CD4-positive, CD25-positive, alpha-beta regulatory T cell (primary cell): Measurements from ENCODE around the gene UBE2E2. TPM values are rescaled to one million over a fixed set of nuclear protein-coding genes. Genes with fewer than 3 reads are reported as not detected.

Source experiments
- ATAC-seq, 2 donors: fragments of 150-1000 bp; cut with Tn5 transposase; one replicate each; pipeline ENCODE4 v1.10.0; 2021; ENCODE audit warnings: low read depth in 2 of 2, moderate number of reproducible peaks in 2 of 2, moderate library complexity in 1 of 2
- DNase-seq, 3 donors: peaks; one replicate each; pipeline versions ENCODE4 v3.0.0 to v3.0.0-alpha.2; 2012 to 2022; ENCODE audit warnings: mixed read lengths in 1 of 3
- H3K27ac ChIP-seq: one replicate; pipeline ENCODE4 v1.7.0; 2013; ENCODE audit warnings: mild to moderate bottlenecking, low read length; ENCODE audit not compliant: insufficient read depth, poor library complexity, severe bottlenecking
- H3K27me3 ChIP-seq: one replicate; pipeline ENCODE4 v1.7.0; 2013; ENCODE audit warnings: low read length; ENCODE audit not compliant: control insufficient read depth, insufficient read depth
- H3K36me3 ChIP-seq: one replicate; pipeline ENCODE4 v1.7.0; 2013; ENCODE audit warnings: mild to moderate bottlenecking, low read length, moderate library complexity; ENCODE audit not compliant: control insufficient read depth, insufficient read depth
- H3K4me1 ChIP-seq: 2 replicates; pipeline ENCODE4 v1.7.0; 2013; ENCODE audit warnings: mild to moderate bottlenecking, low read length; ENCODE audit not compliant: insufficient read depth, control insufficient read depth, poor library complexity, severe bottlenecking
- H3K4me3 ChIP-seq: one replicate; pipeline ENCODE4 v1.7.0; 2013; ENCODE audit warnings: low read depth, mild to moderate bottlenecking, low read length, moderate library complexity
- H3K9me3 ChIP-seq, 2 experiments: 1 replicate in 1 of 2; 2 replicates in 1 of 2; pipeline ENCODE4 v1.7.0; 2013; ENCODE audit warnings: low read length in 2 of 2, mild to moderate bottlenecking in 1 of 2, moderate library complexity in 1 of 2; ENCODE audit not compliant: control insufficient read depth in 2 of 2
- H3K27ac Mint-ChIP-seq, 3 donors: one replicate each; pipeline ENCODE4 v1.8.0; 2020 to 2022; ENCODE audit warnings: mild to moderate bottlenecking in 3 of 3, mixed read lengths in 3 of 3, moderate library complexity in 2 of 3
- H3K27me3 Mint-ChIP-seq: one replicate; pipeline ENCODE4 v1.8.0; 2022; ENCODE audit warnings: mild to moderate bottlenecking, mixed read lengths
- H3K36me3 Mint-ChIP-seq: one replicate; pipeline ENCODE4 v1.8.0; 2020; ENCODE audit warnings: mixed read lengths
- H3K4me1 Mint-ChIP-seq, 4 donors: one replicate each; pipeline ENCODE4 v1.8.0; 2020 to 2022; ENCODE audit warnings: mixed read lengths in 4 of 4, mild to moderate bottlenecking in 1 of 4
- H3K4me3 Mint-ChIP-seq, 4 donors: one replicate each; pipeline ENCODE4 v1.8.0; 2020 to 2022; ENCODE audit warnings: mild to moderate bottlenecking in 4 of 4, mixed read lengths in 4 of 4, moderate library complexity in 3 of 4
- H3K9me3 Mint-ChIP-seq, 7 donors: one replicate each; pipeline ENCODE4 v1.8.0; 2020 to 2022; ENCODE audit warnings: mixed read lengths in 7 of 7, mild to moderate bottlenecking in 3 of 7, moderate library complexity in 2 of 7
- polyA plus RNA-seq, 4 donors: library from polyadenylated mRNA; unstranded; fragments of 300-500 nt; fragmentation: Illumina TruSeq; gene quantifications; one replicate each; pipeline ENCODE4 v1.2.3, GENCODE V29; 2021
- total RNA-seq: library from RNA; stranded (reverse); gene quantifications from one replicate; pipeline ENCODE4 v1.2.3, GENCODE V29; 2022

The UBE2E2 gene
- total and polyA plus RNA-seq, 5 donors from 2014 or later, result 0.81 to 9.6 (median 1.8) TPM

GRCh38 chr3:23489300-23490158 lies 286.4 kb downstream of the UBE2E2 start:
- ATAC-seq, result no peak
- no peaks in the 10 kb centered on the region for H3K36me3 ChIP-seq
- H3K4me1 ChIP-seq, result no peaks in the 10 kb centered on the region
- Mint-ChIP-seq H3K27me3 (no peaks in the 10 kb centered on the region), H3K27ac (peak overlapping the region in 1 of 3 donors; percentile 58), H3K36me3 (peaks cover 4% of the 10 kb centered on the region), H3K4me3 (peak overlapping the region in 1 of 4 donors; percentile 11), H3K4me1 (peaks cover 0 to 2% (median 0%) of the 10 kb centered on the region in 4 donors), H3K9me3 (peaks cover 0 to 6% (median 4%) of the 10 kb centered on the region in 7 donors)
- H3K27ac ChIP-seq, result no peak overlapping the region
- no peaks in the 10 kb centered on the region for H3K27me3 ChIP-seq
- H3K9me3 ChIP-seq, result no peaks in the 10 kb centered on the region
- H3K4me3 ChIP-seq, result no peak overlapping the region
- no peak for DNase-seq

DNA sequence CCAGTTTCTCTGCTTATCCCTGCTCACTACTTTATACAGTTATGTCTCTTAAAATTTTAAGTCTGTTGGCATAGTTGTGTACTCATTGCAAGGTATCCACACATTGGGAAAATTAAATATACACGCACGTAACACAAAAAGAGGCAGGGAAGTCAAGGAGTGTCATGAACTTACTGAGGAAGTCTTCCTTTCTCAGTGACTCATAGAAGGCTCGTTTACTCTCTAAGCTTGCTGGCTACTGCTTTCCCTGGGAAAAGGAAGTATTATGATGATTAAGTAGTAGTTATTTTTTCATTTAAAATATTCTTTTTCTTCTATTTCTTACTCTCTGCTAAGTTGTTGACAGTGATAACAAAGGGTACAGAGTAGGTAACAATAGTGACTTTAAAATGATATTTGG lies 287.3 kb downstream of the UBE2E2 start:
- peaks cover 3% of the 10 kb centered on the region for H3K36me3 Mint-ChIP-seq
- ATAC-seq, result no peak

GRCh38 chr3:23492057-23492456 lies 288.9 kb downstream of the UBE2E2 start:
- Histone ChIP-seq H3K4me3 (no peak overlapping the region), H3K4me1 (no peaks in the 10 kb centered on the region), H3K27ac (no peak overlapping the region), H3K9me3 (no peaks in the 10 kb centered on the region), H3K27me3 (no peaks in the 10 kb centered on the region), H3K36me3 (no peaks in the 10 kb centered on the region)
- H3K36me3 Mint-ChIP-seq, result no peaks in the 10 kb centered on the region
- DNase-seq (no peak), ATAC-seq (no peak)
- peaks cover 0 to 2% (median 0%) of the 10 kb centered on the region in 7 donors for H3K9me3 Mint-ChIP-seq
- no peak overlapping the region for H3K27ac Mint-ChIP-seq
- peaks cover 0 to 2% (median 0%) of the 10 kb centered on the region in 4 donors for H3K4me1 Mint-ChIP-seq
- H3K4me3 Mint-ChIP-seq, result no peak overlapping the region
- no peaks in the 10 kb centered on the region for H3K27me3 Mint-ChIP-seq

More for the DNA sequence above, 287.3 kb downstream of the UBE2E2 start:
- Mint-ChIP-seq H3K27ac (no peak overlapping the region), H3K4me1 (peaks cover 0 to 2% (median 0%) of the 10 kb centered on the region in 4 donors), H3K27me3 (no peaks in the 10 kb centered on the region), H3K9me3 (peaks cover 0 to 4% (median 2%) of the 10 kb centered on the region in 7 donors), H3K4me3 (no peak overlapping the region)
- Histone ChIP-seq H3K36me3 (no peaks in the 10 kb centered on the region), H3K4me1 (no peaks in the 10 kb centered on the region), H3K9me3 (no peaks in the 10 kb centered on the region), H3K27ac (no peak overlapping the region), H3K27me3 (no peaks in the 10 kb centered on the region), H3K4me3 (no peak overlapping the region)
- no peak for DNase-seq

DNA sequence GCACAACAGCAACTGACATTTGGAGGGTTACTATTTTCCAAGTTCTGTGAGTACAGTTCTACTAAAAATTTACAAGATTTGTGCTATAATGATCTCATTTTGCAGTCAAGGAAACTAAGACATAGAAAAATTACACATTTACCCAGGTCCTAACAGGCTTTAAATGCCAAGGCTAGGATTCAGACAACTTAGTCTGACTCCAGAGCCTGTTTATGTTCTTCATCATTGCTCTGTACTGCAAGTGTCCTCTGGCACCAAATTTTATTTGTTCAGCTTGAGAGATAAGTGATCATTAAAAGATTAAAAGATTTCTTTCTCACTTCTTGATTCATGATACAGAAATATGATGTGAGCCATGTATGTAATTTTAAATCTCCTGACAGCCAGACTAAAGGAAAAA lies 290.8 kb downstream of the UBE2E2 start:
- no peak overlapping the region for H3K4me3 ChIP-seq
- no peaks in the 10 kb centered on the region for H3K27me3 Mint-ChIP-seq
- peaks cover 0 to 1% (median 0%) of the 10 kb centered on the region in 7 donors for H3K9me3 Mint-ChIP-seq
- peaks cover 0 to 2% (median 0%) of the 10 kb centered on the region in 4 donors for H3K4me1 Mint-ChIP-seq
- H3K27ac Mint-ChIP-seq, result no peak overlapping the region
- H3K36me3 ChIP-seq, result no peaks in the 10 kb centered on the region
- H3K4me3 Mint-ChIP-seq, result no peak overlapping the region
- no peaks in the 10 kb centered on the region for H3K27me3 ChIP-seq
- no peaks in the 10 kb centered on the region for H3K9me3 ChIP-seq
- no peaks in the 10 kb centered on the region for H3K4me1 ChIP-seq
- DNase-seq (no peak), ATAC-seq (no peak)
- no peaks in the 10 kb centered on the region for H3K36me3 Mint-ChIP-seq
- H3K27ac ChIP-seq, result no peak overlapping the region

- no peak for ATAC-seq
- H3K4me3 Mint-ChIP-seq, result no peak overlapping the region
These were observed 291.8 kb downstream of the UBE2E2 start for GRCh38 chr3:23494967-23495366.

DNA sequence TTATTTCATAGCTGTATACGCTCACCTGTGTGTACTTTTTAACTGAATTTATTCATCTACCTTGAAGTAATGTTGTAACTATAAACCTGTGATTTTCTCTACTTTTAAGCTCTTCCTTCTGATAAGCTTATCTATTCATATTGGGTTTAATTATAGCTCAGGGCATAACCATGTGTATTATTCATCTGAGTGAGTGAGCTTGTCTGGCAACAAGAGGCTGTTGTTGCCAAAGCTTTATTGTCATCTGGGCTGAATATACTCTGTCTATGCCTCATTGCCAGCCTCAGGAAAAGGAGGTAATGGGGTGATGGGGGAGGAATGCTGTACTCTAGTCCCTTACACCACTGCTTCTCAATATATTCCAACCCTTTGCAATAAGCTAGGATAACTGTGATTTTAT lies 292.4 kb downstream of the UBE2E2 start:
- Histone ChIP-seq H3K4me1 (no peaks in the 10 kb centered on the region), H3K9me3 (no peaks in the 10 kb centered on the region), H3K27me3 (no peaks in the 10 kb centered on the region), H3K27ac (no peak overlapping the region), H3K36me3 (no peaks in the 10 kb centered on the region), H3K4me3 (no peak overlapping the region)
- DNase-seq (no peak), ATAC-seq (no peak)
- Mint-ChIP-seq H3K36me3 (no peaks in the 10 kb centered on the region), H3K27ac (no peak overlapping the region), H3K27me3 (no peaks in the 10 kb centered on the region), H3K4me1 (peaks cover 0 to 2% (median 0%) of the 10 kb centered on the region in 4 donors), H3K9me3 (peaks cover 0 to 1% (median 0%) of the 10 kb centered on the region in 7 donors), H3K4me3 (no peak overlapping the region)

More at GRCh38 chr3:23494967-23495366, 291.8 kb downstream of the UBE2E2 start:
- Histone ChIP-seq H3K27me3 (no peaks in the 10 kb centered on the region), H3K27ac (no peak overlapping the region), H3K9me3 (no peaks in the 10 kb centered on the region), H3K4me3 (no peak overlapping the region), H3K36me3 (no peaks in the 10 kb centered on the region), H3K4me1 (no peaks in the 10 kb centered on the region)
- Mint-ChIP-seq H3K9me3 (peaks cover 0 to 1% (median 0%) of the 10 kb centered on the region in 7 donors), H3K27me3 (no peaks in the 10 kb centered on the region), H3K27ac (no peak overlapping the region), H3K4me1 (peaks cover 0 to 2% (median 0%) of the 10 kb centered on the region in 4 donors), H3K36me3 (no peaks in the 10 kb centered on the region)
- no peak for DNase-seq

DNA sequence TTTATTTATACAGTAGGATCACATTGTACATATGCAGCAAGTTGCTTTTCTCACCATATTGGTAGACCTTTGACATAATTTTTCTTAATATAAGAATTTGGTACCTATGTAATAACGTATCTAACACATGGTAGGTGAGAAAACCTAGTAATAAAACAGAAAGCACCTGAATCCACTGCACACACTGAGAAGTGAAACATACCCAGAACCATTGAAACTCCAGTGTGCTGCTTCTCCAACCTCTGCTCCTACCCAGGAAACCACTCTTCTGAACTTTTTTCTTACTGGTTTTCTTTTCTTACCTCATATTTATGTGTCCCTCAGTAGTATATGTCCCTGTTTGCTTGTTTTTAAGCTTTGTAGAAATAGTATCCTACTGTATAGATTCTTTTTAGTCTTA lies 293.0 kb downstream of the UBE2E2 start:
- no peak overlapping the region for H3K4me3 ChIP-seq
- no peaks in the 10 kb centered on the region for H3K36me3 ChIP-seq
- H3K36me3 Mint-ChIP-seq, result no peaks in the 10 kb centered on the region
- no peak overlapping the region for H3K27ac Mint-ChIP-seq
- no peaks in the 10 kb centered on the region for H3K9me3 ChIP-seq
- H3K9me3 Mint-ChIP-seq, result peaks cover 0 to 2% (median 0%) of the 10 kb centered on the region in 7 donors
- H3K27me3 Mint-ChIP-seq, result no peaks in the 10 kb centered on the region
- H3K4me3 Mint-ChIP-seq, result no peak overlapping the region
- no peak overlapping the region for H3K27ac ChIP-seq
- no peaks in the 10 kb centered on the region for H3K4me1 ChIP-seq
- H3K27me3 ChIP-seq, result no peaks in the 10 kb centered on the region
- ATAC-seq (no peak), DNase-seq (no peak)
- H3K4me1 Mint-ChIP-seq, result peaks cover 0 to 2% (median 0%) of the 10 kb centered on the region in 4 donors
